CD4-positive, alpha-beta T cell treated with Interleukin-21 for 1 hour (primary cell): Measurements from ENCODE around the gene SLC6A3.
"Not testable (repeated sequence)": the region's sequence is repeated elsewhere in the genome, so short reads cannot be mapped to it uniquely, and the experiment has no call there.

ENCODE experiments used
- DNase-seq: peaks from one replicate; pipeline ENCODE4 v3.0.0-alpha.2; 2020

Gene SLC6A3

GRCh38 chr5:1439388-1440097 lies 5.7 kb downstream of the SLC6A3 start:
- no peak for DNase-seq

DNA sequence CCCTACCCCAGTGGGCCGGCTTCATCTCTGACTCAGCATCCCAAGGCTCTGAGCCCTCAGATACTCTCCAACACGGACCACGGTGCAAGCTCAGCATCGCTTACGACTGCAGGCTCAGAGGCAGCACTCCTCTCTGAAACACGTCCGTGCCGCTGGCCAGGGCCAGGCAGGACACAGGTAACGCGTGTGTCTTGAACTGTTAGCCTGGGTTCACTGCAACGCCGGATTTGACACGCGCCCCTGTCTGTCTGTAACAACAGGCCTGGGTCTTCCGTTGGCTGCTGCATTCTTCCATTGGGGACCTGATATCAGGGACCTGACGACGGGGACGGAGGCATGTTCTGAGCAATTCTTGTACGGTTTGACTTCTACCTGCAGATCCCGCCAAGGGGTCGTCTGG lies 6.4 kb downstream of the SLC6A3 start:
- no peak for DNase-seq

GRCh38 chr5:1437876-1438559 lies 7.2 kb downstream of the SLC6A3 start:
- no peak for DNase-seq

GRCh38 chr5:1437226-1437829 lies 7.9 kb downstream of the SLC6A3 start:
- DNase-seq: no peak

DNA sequence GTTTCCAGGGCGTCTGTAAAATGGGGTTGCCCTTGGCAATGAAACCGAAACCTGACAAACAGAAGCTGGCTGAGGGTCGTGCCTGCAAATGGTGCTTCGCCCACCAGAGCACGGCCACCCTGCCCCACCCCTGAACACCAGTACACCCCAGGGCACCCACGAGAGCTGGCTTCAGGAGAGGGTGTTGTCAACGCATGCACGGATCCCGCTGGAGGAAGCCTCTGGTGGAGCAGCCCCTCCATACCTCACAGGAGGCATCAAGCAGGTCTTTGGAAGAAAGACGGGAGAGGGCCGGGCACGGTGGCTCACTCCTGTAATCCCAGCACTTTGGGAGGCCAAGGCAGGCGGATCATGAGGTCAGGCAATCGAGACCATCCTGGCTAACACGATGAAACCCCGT lies 8.6 kb downstream of the SLC6A3 start:
- no peak for DNase-seq

GRCh38 chr5:1436036-1436435 lies 9.2 kb downstream of the SLC6A3 start:
- DNase-seq: no peak

DNA sequence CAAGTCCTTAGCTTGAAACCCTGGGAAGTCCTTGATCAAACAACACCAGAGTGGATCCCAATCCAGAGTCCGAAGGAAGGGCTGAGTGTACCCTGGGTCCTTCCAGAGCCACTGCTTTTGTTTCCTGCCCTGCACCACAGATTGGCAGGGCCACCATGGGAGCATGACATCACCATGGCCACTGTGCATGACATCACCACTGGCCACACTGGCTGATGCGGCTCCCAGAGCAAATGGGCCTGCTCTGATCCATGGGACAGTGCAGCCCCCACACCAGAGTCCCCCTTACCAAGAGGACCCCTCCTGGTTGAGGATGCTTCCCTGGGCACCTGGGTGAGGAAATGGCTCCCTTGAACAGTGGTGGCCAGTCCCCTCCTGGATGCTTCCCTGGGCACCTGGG lies 9.9 kb downstream of the SLC6A3 start:
- DNase-seq: no peak

GRCh38 chr5:1432296-1432695 lies 12.9 kb downstream of the SLC6A3 start:
- no peak for DNase-seq

- DNase-seq: no peak
These were observed 13.3 kb downstream of the SLC6A3 start for GRCh38 chr5:1431896-1432295.

GRCh38 chr5:1431021-1431811 lies 14.0 kb downstream of the SLC6A3 start:
- DNase-seq: no peak

GRCh38 chr5:1430121-1430795 lies 15.0 kb downstream of the SLC6A3 start:
- DNase-seq: no peak

- no peak for DNase-seq
These were observed 15.7 kb downstream of the SLC6A3 start for GRCh38 chr5:1429496-1429895.

DNA sequence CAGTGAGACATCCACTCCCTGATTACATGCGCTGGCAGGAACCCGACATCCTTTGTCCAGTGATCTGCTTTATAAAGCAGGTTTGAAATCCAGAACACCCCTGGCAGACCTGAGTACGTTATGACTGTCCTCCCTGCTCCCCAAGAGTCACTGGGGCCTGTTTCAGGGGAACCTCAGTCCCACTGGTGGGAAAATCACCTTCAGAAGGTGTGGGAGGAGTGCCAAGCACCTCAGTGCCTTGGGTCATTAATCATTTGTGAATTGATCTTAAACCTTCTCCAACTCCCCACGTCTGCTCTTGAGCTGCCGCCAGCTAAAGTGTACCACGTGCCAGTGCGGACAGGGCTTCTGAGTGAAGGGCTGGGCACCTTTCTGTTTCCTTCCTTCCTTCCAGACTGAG lies 16.2 kb downstream of the SLC6A3 start:
- no peak for DNase-seq

DNA sequence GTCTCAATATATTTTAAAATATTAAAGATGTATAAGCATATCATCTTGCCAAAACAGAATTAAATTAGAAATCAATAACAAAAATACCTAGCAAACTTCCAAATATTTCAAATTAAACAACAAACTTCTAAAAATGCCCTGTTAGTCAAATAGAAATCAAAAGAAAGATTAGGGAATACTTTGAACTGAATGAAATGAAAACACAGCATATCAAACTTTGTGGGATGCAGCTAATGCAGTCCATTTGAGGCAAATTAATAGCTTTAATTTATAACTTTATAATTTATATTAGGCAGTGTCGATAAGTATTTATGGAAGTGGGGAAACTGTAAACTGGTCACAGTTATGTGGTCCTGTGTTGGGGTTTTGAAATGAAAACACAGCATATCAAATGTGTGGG lies 17.1 kb downstream of the SLC6A3 start:
- no peak for DNase-seq

- DNase-seq: no peak
These were observed 20.5 kb downstream of the SLC6A3 start for GRCh38 chr5:1424716-1425115.

GRCh38 chr5:1423901-1424603 lies 21.2 kb downstream of the SLC6A3 start:
- no peak for DNase-seq

- not testable (repeated sequence) for DNase-seq
These were observed 22.7 kb downstream of the SLC6A3 start for GRCh38 chr5:1422522-1422921.

GRCh38 chr5:1421521-1422341 lies 23.5 kb downstream of the SLC6A3 start:
- no peak for DNase-seq

GRCh38 chr5:1420211-1421195 lies 24.7 kb downstream of the SLC6A3 start:
- DNase-seq: no peak
